HepG2 (cell line): Measurements from ENCODE around the gene NOS1AP.

Experiments used
- BHLHE40 ChIP-seq: IDR thresholded peaks from 2 replicates; pipeline ENCODE4 v1.6.1; 2011; ENCODE audit warnings: low read length, improper control_type of control experiment
- MIER2 ChIP-seq: IDR thresholded peaks from 2 replicates; pipeline ENCODE4 v1.6.1; 2016; ENCODE audit warnings: missing biosample characterization, missing genetic modification reagents
- NFKBIZ ChIP-seq: IDR thresholded peaks from 2 replicates; pipeline ENCODE4 v1.6.1; 2018; ENCODE audit warnings: missing genetic modification reagents, missing compliant biosample characterization
- NPAS2 ChIP-seq: sonication (generic); formaldehyde crosslinking; IDR thresholded peaks from 2 replicates; pipeline ENCODE4 v1.8.0; 2022; ENCODE audit warnings: mild to moderate bottlenecking, missing genetic modification reagents, borderline replicate concordance
- TAF1 ChIP-seq: sonication (generic); formaldehyde crosslinking; IDR thresholded peaks from 2 replicates; pipeline ENCODE4 v1.4.0; 2020; ENCODE audit warnings: missing genetic modification reagents
- ZNF501 ChIP-seq: sonication (generic); formaldehyde crosslinking; IDR thresholded peaks from 2 replicates; pipeline ENCODE4 v1.5.1; 2020; ENCODE audit warnings: mild to moderate bottlenecking, moderate library complexity, missing genetic modification reagents
- ZNF652 ChIP-seq: IDR thresholded peaks from 2 replicates; pipeline ENCODE4 v1.6.1; 2016; ENCODE audit warnings: low read depth, borderline replicate concordance
- TF ChIP-seq, protein P1 (sequence below): sonication (generic); formaldehyde crosslinking; IDR thresholded peaks from 2 replicates; pipeline ENCODE4 v1.5.1; 2020; ENCODE audit warnings: missing genetic modification reagents, mild to moderate bottlenecking, borderline replicate concordance
- TF ChIP-seq, protein P2 (sequence below): sonication (generic); formaldehyde crosslinking; IDR thresholded peaks from 2 replicates; pipeline ENCODE4 v1.5.0; 2020; ENCODE audit warnings: mild to moderate bottlenecking, missing genetic modification reagents, moderate library complexity
- TF ChIP-seq, protein P3 (sequence below): IDR thresholded peaks from 2 replicates; pipeline ENCODE4 v1.6.1; 2012; ENCODE audit warnings: inconsistent platforms
- TF ChIP-seq, protein P4 (sequence below): sonication (generic); formaldehyde crosslinking; IDR thresholded peaks from 2 replicates; pipeline ENCODE4 v1.8.1; 2023; ENCODE audit warnings: mild to moderate bottlenecking, missing genetic modification reagents, borderline replicate concordance
- TF ChIP-seq, protein P5 (sequence below): sonication (generic); formaldehyde crosslinking; IDR thresholded peaks from 2 replicates; pipeline ENCODE4 v1.4.0; 2020; ENCODE audit warnings: missing genetic modification reagents

DNA sequence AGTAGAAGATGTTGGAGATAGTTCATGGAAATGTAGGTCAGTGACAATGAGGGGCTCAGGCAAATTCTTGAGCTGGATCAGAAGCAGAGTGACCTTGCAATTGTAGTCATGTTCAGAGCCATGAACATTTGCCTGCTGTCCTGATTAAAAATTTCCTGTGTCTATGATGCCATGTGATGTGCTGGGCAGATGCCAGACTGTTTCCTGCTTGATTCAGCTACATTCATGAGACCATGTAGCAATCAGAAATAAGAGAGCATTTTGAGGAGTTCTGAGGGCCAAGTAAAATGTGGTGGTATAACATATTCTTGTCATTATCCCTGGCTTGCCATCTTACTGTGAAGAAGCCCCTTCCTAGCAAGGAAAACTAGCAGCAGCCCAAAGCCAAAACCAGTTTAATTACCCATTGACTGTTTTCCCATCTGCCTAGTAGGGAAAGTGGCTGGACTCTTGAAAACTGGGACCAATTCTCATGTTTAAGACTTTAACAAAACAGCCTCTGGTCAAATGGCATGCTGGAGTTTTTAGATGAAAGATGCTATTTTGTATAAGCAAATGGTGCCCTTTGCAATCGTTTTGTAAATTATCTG is 118.3 kb downstream of the NOS1AP start:
- TF ChIP-seq, protein P1, sequence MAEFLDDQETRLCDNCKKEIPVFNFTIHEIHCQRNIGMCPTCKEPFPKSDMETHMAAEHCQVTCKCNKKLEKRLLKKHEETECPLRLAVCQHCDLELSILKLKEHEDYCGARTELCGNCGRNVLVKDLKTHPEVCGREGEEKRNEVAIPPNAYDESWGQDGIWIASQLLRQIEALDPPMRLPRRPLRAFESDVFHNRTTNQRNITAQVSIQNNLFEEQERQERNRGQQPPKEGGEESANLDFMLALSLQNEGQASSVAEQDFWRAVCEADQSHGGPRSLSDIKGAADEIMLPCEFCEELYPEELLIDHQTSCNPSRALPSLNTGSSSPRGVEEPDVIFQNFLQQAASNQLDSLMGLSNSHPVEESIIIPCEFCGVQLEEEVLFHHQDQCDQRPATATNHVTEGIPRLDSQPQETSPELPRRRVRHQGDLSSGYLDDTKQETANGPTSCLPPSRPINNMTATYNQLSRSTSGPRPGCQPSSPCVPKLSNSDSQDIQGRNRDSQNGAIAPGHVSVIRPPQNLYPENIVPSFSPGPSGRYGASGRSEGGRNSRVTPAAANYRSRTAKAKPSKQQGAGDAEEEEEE (CRISPR knock-in tag) = no peak
- TF ChIP-seq MIER2 (CRISPR knock-in tag) (no peak), TAF1 (CRISPR knock-in tag) (no peak), ZNF501 (CRISPR knock-in tag) (no peak), NPAS2 (no peak), NFKBIZ (CRISPR knock-in tag) (no peak), ZNF652 (CRISPR knock-in tag) (no peak), BHLHE40 (no peak)
- TF ChIP-seq, protein P2, sequence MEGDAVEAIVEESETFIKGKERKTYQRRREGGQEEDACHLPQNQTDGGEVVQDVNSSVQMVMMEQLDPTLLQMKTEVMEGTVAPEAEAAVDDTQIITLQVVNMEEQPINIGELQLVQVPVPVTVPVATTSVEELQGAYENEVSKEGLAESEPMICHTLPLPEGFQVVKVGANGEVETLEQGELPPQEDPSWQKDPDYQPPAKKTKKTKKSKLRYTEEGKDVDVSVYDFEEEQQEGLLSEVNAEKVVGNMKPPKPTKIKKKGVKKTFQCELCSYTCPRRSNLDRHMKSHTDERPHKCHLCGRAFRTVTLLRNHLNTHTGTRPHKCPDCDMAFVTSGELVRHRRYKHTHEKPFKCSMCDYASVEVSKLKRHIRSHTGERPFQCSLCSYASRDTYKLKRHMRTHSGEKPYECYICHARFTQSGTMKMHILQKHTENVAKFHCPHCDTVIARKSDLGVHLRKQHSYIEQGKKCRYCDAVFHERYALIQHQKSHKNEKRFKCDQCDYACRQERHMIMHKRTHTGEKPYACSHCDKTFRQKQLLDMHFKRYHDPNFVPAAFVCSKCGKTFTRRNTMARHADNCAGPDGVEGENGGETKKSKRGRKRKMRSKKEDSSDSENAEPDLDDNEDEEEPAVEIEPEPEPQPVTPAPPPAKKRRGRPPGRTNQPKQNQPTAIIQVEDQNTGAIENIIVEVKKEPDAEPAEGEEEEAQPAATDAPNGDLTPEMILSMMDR (CRISPR knock-in tag) = no peak
- TF ChIP-seq, protein P3, sequence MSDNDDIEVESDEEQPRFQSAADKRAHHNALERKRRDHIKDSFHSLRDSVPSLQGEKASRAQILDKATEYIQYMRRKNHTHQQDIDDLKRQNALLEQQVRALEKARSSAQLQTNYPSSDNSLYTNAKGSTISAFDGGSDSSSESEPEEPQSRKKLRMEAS = no peak
- TF ChIP-seq, protein P4, sequence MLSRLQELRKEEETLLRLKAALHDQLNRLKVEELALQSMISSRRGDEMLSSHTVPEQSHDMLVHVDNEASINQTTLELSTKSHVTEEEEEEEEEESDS (CRISPR knock-in tag) = no peak
- TF ChIP-seq, protein P5, sequence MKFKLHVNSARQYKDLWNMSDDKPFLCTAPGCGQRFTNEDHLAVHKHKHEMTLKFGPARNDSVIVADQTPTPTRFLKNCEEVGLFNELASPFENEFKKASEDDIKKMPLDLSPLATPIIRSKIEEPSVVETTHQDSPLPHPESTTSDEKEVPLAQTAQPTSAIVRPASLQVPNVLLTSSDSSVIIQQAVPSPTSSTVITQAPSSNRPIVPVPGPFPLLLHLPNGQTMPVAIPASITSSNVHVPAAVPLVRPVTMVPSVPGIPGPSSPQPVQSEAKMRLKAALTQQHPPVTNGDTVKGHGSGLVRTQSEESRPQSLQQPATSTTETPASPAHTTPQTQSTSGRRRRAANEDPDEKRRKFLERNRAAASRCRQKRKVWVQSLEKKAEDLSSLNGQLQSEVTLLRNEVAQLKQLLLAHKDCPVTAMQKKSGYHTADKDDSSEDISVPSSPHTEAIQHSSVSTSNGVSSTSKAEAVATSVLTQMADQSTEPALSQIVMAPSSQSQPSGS (CRISPR knock-in tag) = no peak
